B cell (primary cell): ENCODE data around the gene PROM2. TPM values are rescaled to one million over a fixed set of nuclear protein-coding genes. Genes with fewer than 3 reads are reported as not detected.

Experiments used
- ATAC-seq: fragments of 200-7000 bp; cut with Tn5 transposase; one replicate; pipeline ENCODE4 v1.10.0; 2021; ENCODE audit warnings: low read depth, mild to moderate bottlenecking, moderate number of reproducible peaks, moderate library complexity
- CTCF ChIA-PET: fragments of 350-600 bp; sonication (Branson Sonifier 250); formaldehyde crosslinking; loops from one replicate; lab custom pipeline; 2021; ENCODE audit warnings: antibody characterized with exemption, inconsistent platforms; lab: Charles Lee
- POLR2A ChIA-PET: fragments of 350-600 bp; sonication (Branson Sonifier 250); formaldehyde crosslinking; loops from one replicate; lab custom pipeline; 2021; ENCODE audit warnings: antibody characterized with exemption; lab: Charles Lee
- DNase-seq: peaks from one replicate; pipeline ENCODE4 v3.0.0; 2013
- H2AFZ ChIP-seq: 2 replicates; pipeline ENCODE4 v1.6.1; 2012; ENCODE audit warnings: mild to moderate bottlenecking, low read depth, low read length; ENCODE audit not compliant: insufficient read depth, poor library complexity, severe bottlenecking
- H3K27ac ChIP-seq, 2 donors: 1 replicate in 1 of 2; 2 replicates in 1 of 2; pipeline ENCODE4 v1.5.1; 2012 to 2013; ENCODE audit warnings: low read length in 2 of 2, mild to moderate bottlenecking in 2 of 2, moderate library complexity in 1 of 2
- H3K27me3 ChIP-seq, 4 experiments: fragments of 200-600 bp in 1 of 4; sonication (generic) in 1 of 4; replicated peaks in 1 of 4; 1 replicate in 2 of 4; 2 replicates in 2 of 4; pipeline versions ENCODE4 v1.6.1 to v1.7.0; 2013 to 2016; ENCODE audit warnings: low read length in 3 of 4, mild to moderate bottlenecking in 2 of 4, mixed read lengths in 1 of 4, moderate library complexity in 1 of 4; ENCODE audit not compliant: insufficient read depth in 4 of 4, control insufficient read depth in 3 of 4; ENCODE audit errors: control extremely low read depth in 1 of 4
- H3K36me3 ChIP-seq, 2 experiments: replicated peaks in 1 of 2; 1 replicate in 1 of 2; 2 replicates in 1 of 2; pipeline versions ENCODE4 v1.6.1 to v1.7.1; 2013; ENCODE audit warnings: low read length in 1 of 2; ENCODE audit not compliant: insufficient read depth in 2 of 2, control insufficient read depth in 1 of 2; ENCODE audit errors: control extremely low read depth in 1 of 2, extremely low read depth in 1 of 2
- H3K4me1 ChIP-seq, 2 donors: fragments of 200-600 bp in 1 of 2; sonication (generic) in 1 of 2; 1 replicate in 1 of 2; 2 replicates in 1 of 2; pipeline versions ENCODE4 v1.5.1 to v1.6.1; 2013 to 2017; ENCODE audit warnings: low read length in 2 of 2; ENCODE audit not compliant: control insufficient read depth in 2 of 2, insufficient read depth in 2 of 2
- H3K4me2 ChIP-seq: replicated peaks from 2 replicates; pipeline ENCODE3; 2012; ENCODE audit warnings: mild to moderate bottlenecking, low read depth, low read length; ENCODE audit not compliant: poor library complexity, severe bottlenecking
- H3K4me3 ChIP-seq, 5 experiments: fragments of 200-600 bp in 1 of 5; sonication (generic) in 1 of 5; 1 replicate in 3 of 5; 2 replicates in 2 of 5; pipeline versions ENCODE4 v1.5.1 to v1.7.0; 2011 to 2016; ENCODE audit warnings: low read length in 4 of 5, mild to moderate bottlenecking in 4 of 5, low read depth in 2 of 5, control low read depth in 1 of 5, moderate library complexity in 1 of 5; ENCODE audit not compliant: insufficient read depth in 1 of 5; ENCODE audit errors: control extremely low read depth in 1 of 5, extremely low read depth in 1 of 5
- H3K79me2 ChIP-seq: fragments of 200-600 bp; sonication (generic); one replicate; pipeline ENCODE4 v1.6.0; 2016; ENCODE audit warnings: low read length; ENCODE audit not compliant: control insufficient read depth, insufficient read depth
- H3K9ac ChIP-seq: fragments of 200-600 bp; sonication (generic); 2 replicates; pipeline ENCODE4 v1.6.1; 2017; ENCODE audit warnings: mild to moderate bottlenecking, low read length, moderate library complexity
- H3K9me3 ChIP-seq, 3 donors: one replicate each; pipeline versions ENCODE4 v1.6.1 to v1.7.1; 2013; ENCODE audit warnings: low read length in 2 of 3; ENCODE audit not compliant: control insufficient read depth in 2 of 3, insufficient read depth in 1 of 3; ENCODE audit errors: control extremely low read depth in 1 of 3
- H4K20me1 ChIP-seq: 2 replicates; pipeline ENCODE4 v1.6.0; 2012; ENCODE audit warnings: mild to moderate bottlenecking, low read length; ENCODE audit not compliant: insufficient read depth, control insufficient read depth, poor library complexity, severe bottlenecking
- H3K27ac Mint-ChIP-seq: one replicate; pipeline ENCODE4 v1.8.0; 2021; ENCODE audit warnings: mixed read lengths
- H3K27me3 Mint-ChIP-seq: one replicate; pipeline ENCODE4 v1.8.0; 2021; ENCODE audit warnings: mixed read lengths
- H3K4me1 Mint-ChIP-seq: one replicate; pipeline ENCODE4 v1.8.0; 2021; ENCODE audit warnings: mixed read lengths
- H3K4me3 Mint-ChIP-seq: one replicate; pipeline ENCODE4 v1.8.0; 2021; ENCODE audit warnings: mixed read lengths
- H3K9me3 Mint-ChIP-seq: one replicate; pipeline ENCODE4 v1.8.0; 2022; ENCODE audit warnings: mixed read lengths; ENCODE audit not compliant: insufficient read depth
- EZH2 ChIP-seq: IDR thresholded peaks from 2 replicates; pipeline ENCODE4 v1.6.1; 2012; ENCODE audit warnings: borderline replicate concordance, low read depth, mild to moderate bottlenecking, moderate library complexity, low read length; ENCODE audit not compliant: insufficient read depth, poor library complexity, severe bottlenecking
- WGBS: methylation state at CpG from one replicate; pipeline ENCODE4 v1.1.5; 2013; ENCODE audit warnings: missing lambda C conversion rate; ENCODE audit not compliant: insufficient coverage; 5-methylcytosine and 5-hydroxymethylcytosine counted together
- intact Hi-C: fragments of 100-400 bp; cut with micrococcal nuclease; formaldehyde crosslinking; loops from one replicate; pipeline ENCODE4 v1.10.0; 2022
- polyA plus RNA-seq: library from polyadenylated mRNA; depleted of rRNA; stranded (reverse); fragments of >200 nt; gene quantifications from 2 replicates; pipeline ENCODE4 v1.2.3, GENCODE V29; 2012
- total RNA-seq, 2 donors: library from RNA; stranded (reverse); fragments of 120-200 nt in 1 of 2; gene quantifications; 1 replicate in 1 of 2; 2 replicates in 1 of 2; pipeline versions ENCODE4 v1.2.3 to v1.2.4, GENCODE V29; 2013 to 2022
- TF ChIP-seq, protein P1 (sequence below): fragments of 200-600 bp; IDR thresholded peaks from one replicate; pipeline ENCODE4 v1.8.0; 2022; ENCODE audit warnings: antibody characterized with exemption, mild to moderate bottlenecking

PROM2 gene
- total and polyA plus RNA-seq, 2 donors (not counting 1 experiment from before 2014, with no cell fraction given) = 0.67 to 1.3 TPM

GRCh38 chr2:95300450-95300849 is 26.2 kb downstream of the PROM2 start:
- no peaks in the 10 kb centered on the region for H3K4me1 ChIP-seq
- no peak overlapping the region for H3K4me3 ChIP-seq
- H4K20me1 ChIP-seq = no peaks in the 10 kb centered on the region
- TF ChIP-seq EZH2 = no peak
- TF ChIP-seq, protein P1, sequence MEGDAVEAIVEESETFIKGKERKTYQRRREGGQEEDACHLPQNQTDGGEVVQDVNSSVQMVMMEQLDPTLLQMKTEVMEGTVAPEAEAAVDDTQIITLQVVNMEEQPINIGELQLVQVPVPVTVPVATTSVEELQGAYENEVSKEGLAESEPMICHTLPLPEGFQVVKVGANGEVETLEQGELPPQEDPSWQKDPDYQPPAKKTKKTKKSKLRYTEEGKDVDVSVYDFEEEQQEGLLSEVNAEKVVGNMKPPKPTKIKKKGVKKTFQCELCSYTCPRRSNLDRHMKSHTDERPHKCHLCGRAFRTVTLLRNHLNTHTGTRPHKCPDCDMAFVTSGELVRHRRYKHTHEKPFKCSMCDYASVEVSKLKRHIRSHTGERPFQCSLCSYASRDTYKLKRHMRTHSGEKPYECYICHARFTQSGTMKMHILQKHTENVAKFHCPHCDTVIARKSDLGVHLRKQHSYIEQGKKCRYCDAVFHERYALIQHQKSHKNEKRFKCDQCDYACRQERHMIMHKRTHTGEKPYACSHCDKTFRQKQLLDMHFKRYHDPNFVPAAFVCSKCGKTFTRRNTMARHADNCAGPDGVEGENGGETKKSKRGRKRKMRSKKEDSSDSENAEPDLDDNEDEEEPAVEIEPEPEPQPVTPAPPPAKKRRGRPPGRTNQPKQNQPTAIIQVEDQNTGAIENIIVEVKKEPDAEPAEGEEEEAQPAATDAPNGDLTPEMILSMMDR = no peak
- CTCF ChIA-PET = no interaction called here
- H3K4me2 ChIP-seq = no peak overlapping the region
- H3K9ac ChIP-seq = no peak overlapping the region
- peaks cover 9% of the 10 kb centered on the region for H3K27me3 Mint-ChIP-seq
- H3K9me3 ChIP-seq = no peaks in the 10 kb centered on the region
- DNase-seq (no peak), ATAC-seq (no peak)
- intact Hi-C loops = no loop called here
- no peaks in the 10 kb centered on the region for H3K36me3 ChIP-seq
- no peak overlapping the region for H3K27ac ChIP-seq
- no peaks in the 10 kb centered on the region for H3K4me1 Mint-ChIP-seq
- POLR2A ChIA-PET = no interaction called here
- H3K4me3 Mint-ChIP-seq = no peak overlapping the region
- H2AFZ ChIP-seq = no peak overlapping the region
- no peaks in the 10 kb centered on the region for H3K79me2 ChIP-seq
- peaks cover 0 to 2% (median 0%) of the 10 kb centered on the region in 4 experiments for H3K27me3 ChIP-seq
- 25% methylated on average over 10 of the region's 11 CpGs for WGBS
- H3K27ac Mint-ChIP-seq = no peak overlapping the region
- no peaks in the 10 kb centered on the region for H3K9me3 Mint-ChIP-seq

DNA sequence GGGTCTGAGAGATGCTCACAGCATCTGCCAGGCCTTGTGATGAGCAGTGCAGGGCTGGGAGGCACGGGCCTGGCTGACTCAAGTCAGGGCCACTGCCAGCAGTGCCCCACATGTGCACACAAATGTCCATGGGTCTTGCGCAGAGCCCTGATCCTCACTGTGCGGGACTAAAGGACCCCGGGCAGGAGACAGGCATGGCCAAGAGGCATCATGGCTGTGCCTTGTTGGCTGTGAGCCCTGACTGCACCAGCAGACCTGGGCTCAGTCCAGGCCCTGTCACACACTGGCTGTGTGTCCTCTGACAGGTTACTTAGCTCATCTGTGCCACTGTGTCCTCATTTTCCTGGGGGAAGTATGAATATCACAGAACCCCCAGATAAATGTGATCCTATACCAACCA is 26.9 kb downstream of the PROM2 start:
- H3K4me2 ChIP-seq = no peak overlapping the region
- no peak overlapping the region for H3K27ac ChIP-seq
- no peaks in the 10 kb centered on the region for H3K9me3 ChIP-seq
- no peak overlapping the region for H3K4me3 ChIP-seq
- Mint-ChIP-seq H3K4me1 (no peaks in the 10 kb centered on the region), H3K27me3 (peaks cover 9% of the 10 kb centered on the region), H3K27ac (no peak overlapping the region), H3K9me3 (no peaks in the 10 kb centered on the region), H3K4me3 (no peak overlapping the region)
- TF ChIP-seq, protein P1 = no peak
- no peak for TF ChIP-seq EZH2
- ChIA-PET POLR2A (no interaction called here), CTCF (no interaction called here)
- ATAC-seq (no peak), DNase-seq (no peak)
- peaks cover 0 to 2% (median 0%) of the 10 kb centered on the region in 4 experiments for H3K27me3 ChIP-seq
- WGBS = 89% methylated on average over 4 of the region's 4 CpGs
- H3K79me2 ChIP-seq = no peaks in the 10 kb centered on the region
- no peaks in the 10 kb centered on the region for H3K4me1 ChIP-seq
- H2AFZ ChIP-seq = no peak overlapping the region
- H3K36me3 ChIP-seq = no peaks in the 10 kb centered on the region
- no peaks in the 10 kb centered on the region for H4K20me1 ChIP-seq
- intact Hi-C loops = no loop called here
- no peak overlapping the region for H3K9ac ChIP-seq
